HG03025 (cell line): Measurements from ENCODE around the gene PXDN.
"Not testable (repeated sequence)": the region's sequence is repeated elsewhere in the genome, so short reads cannot be mapped to it uniquely, and the experiment has no call there.

Experiments used
- ATAC-seq: cut with Tn5 transposase; IDR thresholded peaks from one replicate; pipeline ENCODE4 v1.9.1; 2021; ENCODE audit warnings: mild to moderate bottlenecking, moderate library complexity; ENCODE audit not compliant: unreplicated experiment, low FRiP score

The PXDN gene

GRCh38 chr2:1775511-1776035 is 31.3 kb upstream of the PXDN start:
- ATAC-seq, result no peak

GRCh38 chr2:1774929-1775328 is 30.6 kb upstream of the PXDN start:
- ATAC-seq, result no peak

GRCh38 chr2:1773883-1774282 is 29.6 kb upstream of the PXDN start:
- no peak for ATAC-seq

GRCh38 chr2:1772471-1773267 is 28.4 kb upstream of the PXDN start:
- no peak for ATAC-seq

GRCh38 chr2:1771626-1772280 is 27.4 kb upstream of the PXDN start:
- no peak for ATAC-seq

- ATAC-seq, result no peak
Observed at GRCh38 chr2:1770566-1771380, 26.5 kb upstream of the PXDN start.

- ATAC-seq, result no peak
Observed at GRCh38 chr2:1769703-1770422, 25.5 kb upstream of the PXDN start.

- ATAC-seq, result no peak
Observed at GRCh38 chr2:1767939-1768691, 23.8 kb upstream of the PXDN start.

GRCh38 chr2:1766851-1767811 is 22.8 kb upstream of the PXDN start:
- no peak for ATAC-seq

- ATAC-seq, result no peak
Observed at GRCh38 chr2:1766425-1766824, 22.1 kb upstream of the PXDN start.

- not testable (repeated sequence) for ATAC-seq
Observed at GRCh38 chr2:1765201-1765600, 20.9 kb upstream of the PXDN start.

GRCh38 chr2:1759611-1759930 is 15.3 kb upstream of the PXDN start:
- no peak for ATAC-seq

- no peak for ATAC-seq
Observed at GRCh38 chr2:1758774-1759610, 14.7 kb upstream of the PXDN start.

GRCh38 chr2:1758171-1758570 is 13.9 kb upstream of the PXDN start:
- no peak for ATAC-seq

- no peak for ATAC-seq
Observed at GRCh38 chr2:1757567-1757966, 13.3 kb upstream of the PXDN start.

GRCh38 chr2:1757146-1757545 is 12.8 kb upstream of the PXDN start:
- not testable (repeated sequence) for ATAC-seq

GRCh38 chr2:1756456-1756855 is 12.1 kb upstream of the PXDN start:
- no peak for ATAC-seq
